ENCODE results near the gene AIM2.

GRCh38 chr1:159100589-159100988 lies 24.0 kb upstream of the AIM2 start:
- TF ChIP-seq CTCF (IDR thresholded peaks at IDR 0.05) = no peak
- TF ChIP-seq POLR2AphosphoS5 (IDR thresholded peaks at IDR 0.05) = no peak
- TF ChIP-seq POLR2A (IDR thresholded peaks at IDR 0.05) = no peak

Data from prostate gland (tissue), 2 donors.